ENCODE data around the gene EIF4G3. TPM values are rescaled to one million over a fixed set of nuclear protein-coding genes. Genes with fewer than 3 reads are reported as not detected.

The EIF4G3 gene
- total RNA-seq, 1 experiment from 2014 or later = 87.6 TPM

- CTCF ChIA-PET = no interaction called here
These were observed 54.8 kb downstream of the EIF4G3 start for GRCh38 chr1:21121764-21122471.

GRCh38 chr1:21118167-21118566, 58.5 kb downstream of the EIF4G3 start:
- intact Hi-C loops (cut with micrococcal nuclease) = no loop called here
- CTCF ChIA-PET = interaction anchor here (0.7 kb wide), 1 partner anchor 313 kb away, joined by 3 read pairs; no protein-coding TSS in a partner anchor
- no peaks in the 10 kb centered on the region for H3K9me3 Mint-ChIP-seq (ENCODE audit: unreplicated experiment)
- DNase-seq (ENCODE audit: unreplicated experiment) = no peak
- no peak overlapping the region for H3K27ac Mint-ChIP-seq (ENCODE audit: low read depth, unreplicated experiment)
- no peaks in the 10 kb centered on the region for H3K4me1 Mint-ChIP-seq (ENCODE audit: insufficient read depth, unreplicated experiment)
- H3K36me3 Mint-ChIP-seq (ENCODE audit: insufficient read depth, unreplicated experiment) = peaks cover 13% of the 10 kb centered on the region
- no peak for TF ChIP-seq CTCF (IDR thresholded peaks at IDR 0.05; ENCODE audit: unreplicated experiment)
- no peak overlapping the region for H3K4me3 Mint-ChIP-seq (ENCODE audit: unreplicated experiment)
- H3K27me3 Mint-ChIP-seq (ENCODE audit: insufficient read depth, unreplicated experiment) = no peaks in the 10 kb centered on the region
- POLR2A ChIA-PET = interaction anchor here (1.1 kb wide), 1 partner anchor 9 kb away, joined by 3 read pairs; no protein-coding TSS in a partner anchor
- no TSS peak for BruUV-seq (replicated peaks)

More at GRCh38 chr1:21121764-21122471, 54.8 kb downstream of the EIF4G3 start:
- Mint-ChIP-seq H3K27me3 (ENCODE audit: insufficient read depth, unreplicated experiment) (no peaks in the 10 kb centered on the region), H3K9me3 (ENCODE audit: unreplicated experiment) (no peaks in the 10 kb centered on the region), H3K4me1 (ENCODE audit: insufficient read depth, unreplicated experiment) (peaks cover 5% of the 10 kb centered on the region), H3K27ac (ENCODE audit: low read depth, unreplicated experiment) (no peak overlapping the region), H3K4me3 (ENCODE audit: unreplicated experiment) (no peak overlapping the region), H3K36me3 (ENCODE audit: insufficient read depth, unreplicated experiment) (peaks cover 8% of the 10 kb centered on the region)
- no peak for DNase-seq (ENCODE audit: unreplicated experiment)
- BruUV-seq (replicated peaks) = no TSS peak
- TF ChIP-seq CTCF (IDR thresholded peaks at IDR 0.05; ENCODE audit: unreplicated experiment) = no peak
- intact Hi-C loops (cut with micrococcal nuclease) = no loop called here
- POLR2A ChIA-PET = interaction anchor here (2.0 kb wide), 1 partner anchor 31 kb away, joined by 5 read pairs; no protein-coding TSS in a partner anchor

- Mint-ChIP-seq H3K27me3 (ENCODE audit: insufficient read depth, unreplicated experiment) (no peaks in the 10 kb centered on the region), H3K36me3 (ENCODE audit: insufficient read depth, unreplicated experiment) (peaks cover 13% of the 10 kb centered on the region), H3K27ac (ENCODE audit: low read depth, unreplicated experiment) (no peak overlapping the region), H3K4me1 (ENCODE audit: insufficient read depth, unreplicated experiment) (no peaks in the 10 kb centered on the region), H3K4me3 (ENCODE audit: unreplicated experiment) (no peak overlapping the region), H3K9me3 (ENCODE audit: unreplicated experiment) (no peaks in the 10 kb centered on the region)
- intact Hi-C loops (cut with micrococcal nuclease) = no loop called here
- POLR2A ChIA-PET = interaction anchor here (1.7 to 2.3 kb wide), 2 partner anchors 9 to 10 kb away, joined by 5 to 7 read pairs; no protein-coding TSS in a partner anchor
- no peak for TF ChIP-seq CTCF (IDR thresholded peaks at IDR 0.05; ENCODE audit: unreplicated experiment)
- CTCF ChIA-PET = interaction anchor here (0.6 kb wide), 2 partner anchors 9 to 171 kb away, joined by 3 to 4 read pairs; no protein-coding TSS in a partner anchor
- DNase-seq (ENCODE audit: unreplicated experiment) = no peak
- BruUV-seq (replicated peaks) = no TSS peak
These were observed 59.1 kb downstream of the EIF4G3 start for GRCh38 chr1:21117597-21118001.

- Mint-ChIP-seq H3K36me3 (ENCODE audit: insufficient read depth, unreplicated experiment) (peaks cover 10% of the 10 kb centered on the region), H3K27ac (ENCODE audit: low read depth, unreplicated experiment) (no peak overlapping the region), H3K27me3 (ENCODE audit: insufficient read depth, unreplicated experiment) (no peaks in the 10 kb centered on the region), H3K9me3 (ENCODE audit: unreplicated experiment) (no peaks in the 10 kb centered on the region), H3K4me3 (ENCODE audit: unreplicated experiment) (no peak overlapping the region), H3K4me1 (ENCODE audit: insufficient read depth, unreplicated experiment) (no peaks in the 10 kb centered on the region)
- CTCF ChIA-PET = interaction anchor here (0.6 kb wide), 2 partner anchors 9 to 170 kb away, joined by 3 to 4 read pairs; no protein-coding TSS in a partner anchor
- BruUV-seq (replicated peaks) = no TSS peak
- intact Hi-C loops (cut with micrococcal nuclease) = no loop called here
- POLR2A ChIA-PET = interaction anchor here (1.7 to 2.3 kb wide), 3 partner anchors 10 to 27 kb away, joined by 5 to 8 read pairs (median 7); no protein-coding TSS in a partner anchor
- no peak for TF ChIP-seq CTCF (IDR thresholded peaks at IDR 0.05; ENCODE audit: unreplicated experiment)
- no peak for DNase-seq (ENCODE audit: unreplicated experiment)
These were observed 59.5 kb downstream of the EIF4G3 start for GRCh38 chr1:21117159-21117558.

Data from MCF 10A (cell line).